K562 (cell line): ENCODE measurements around the gene CD55. TPM values are rescaled to one million over a fixed set of nuclear protein-coding genes. Genes with fewer than 3 reads are reported as not detected.

Source experiments
- CREB3L1 ChIP-seq: fragments of 450-650 bp; IDR thresholded peaks from 2 replicates; pipeline ENCODE4 v1.6.1; 2014; ENCODE audit warnings: low read depth, mild to moderate bottlenecking, moderate library complexity, borderline replicate concordance
- ELK3 ChIP-seq: fragments of 450-650 bp; formaldehyde crosslinking; IDR thresholded peaks from 2 replicates; pipeline ENCODE4 v1.4.0; 2020; ENCODE audit warnings: mild to moderate bottlenecking
- FOXO4 ChIP-seq: fragments of 450-650 bp; formaldehyde crosslinking; IDR thresholded peaks from 2 replicates; pipeline ENCODE4 v1.4.0; 2020; ENCODE audit warnings: mild to moderate bottlenecking, moderate library complexity
- PTBP1 ChIP-seq: fragments of 200-400 bp; formaldehyde crosslinking; IDR thresholded peaks from 2 replicates; pipeline ENCODE4 v1.6.1; 2017; ENCODE audit warnings: low read depth, low read length
- RCOR1 ChIP-seq, 2 experiments: IDR thresholded peaks; 2 replicates each; pipeline ENCODE4 v1.6.1; 2012; ENCODE audit warnings: low read depth in 2 of 2, low read length in 2 of 2, borderline replicate concordance in 1 of 2, improper control_type of control experiment in 1 of 2
- SMAD1 ChIP-seq: fragments of 150-350 bp; IDR thresholded peaks from 2 replicates; pipeline ENCODE4 v1.6.1; 2014; ENCODE audit warnings: low read length, low read depth; ENCODE audit not compliant: partially characterized antibody
- SMAD4 ChIP-seq: fragments of 250-450 bp; sonication (Bioruptor Pico); conservative IDR thresholded peaks from 2 replicates; pipeline ENCODE4 v1.8.0; 2021; ENCODE audit warnings: inconsistent platforms, mild to moderate bottlenecking, moderate library complexity
- SMARCB1 ChIP-seq: IDR thresholded peaks from 2 replicates; pipeline ENCODE4 v1.6.1; 2011; ENCODE audit warnings: improper control_type of control experiment, low read depth; ENCODE audit not compliant: insufficient read length
- SRF ChIP-seq, 2 experiments: fragments of 250-450, 450-650 bp in 1 of 2; sonication (Bioruptor Pico) in 1 of 2; sonication (generic) in 1 of 2; formaldehyde crosslinking; IDR thresholded peaks; 2 replicates each; pipeline versions ENCODE4 v1.5.0 to v1.5.1; 2020 to 2022; ENCODE audit warnings: mild to moderate bottlenecking in 1 of 2, missing genetic modification reagents in 1 of 2
- ZFP30 ChIP-seq: fragments of 250-450 bp; sonication (Bioruptor Pico); IDR thresholded peaks from 2 replicates; pipeline ENCODE4 v1.8.0; 2022; ENCODE audit warnings: moderate library complexity, mild to moderate bottlenecking, inconsistent platforms, borderline replicate concordance
- ZNF134 ChIP-seq: fragments of 250-450 bp; sonication (Bioruptor Pico); conservative IDR thresholded peaks from 2 replicates; pipeline ENCODE4 v1.4.0; 2020
- ZNF408 ChIP-seq: fragments of 250-450 bp; sonication (Bioruptor Pico); IDR thresholded peaks from 2 replicates; pipeline ENCODE4 v1.4.0; 2020; ENCODE audit warnings: low read depth, mild to moderate bottlenecking, moderate library complexity
- ZNF717 ChIP-seq: fragments of 250-450 bp; sonication (Bioruptor Pico); IDR thresholded peaks from 2 replicates; pipeline ENCODE4 v1.5.0; 2021
- ZNF740 ChIP-seq, 3 experiments: fragments of 200-800 bp in 1 of 3; sonication (Bioruptor generic) in 1 of 3; sonication (generic) in 1 of 3; formaldehyde crosslinking in 1 of 3; IDR thresholded peaks; 2 replicates each; pipeline versions ENCODE4 v1.6.1 to v1.8.0; 2016 to 2022; ENCODE audit warnings: mild to moderate bottlenecking in 2 of 3, missing compliant biosample characterization in 2 of 3, missing genetic modification characterization in 2 of 3, missing genetic modification reagents in 1 of 3
- polyA plus RNA-seq, 8 experiments: library from polyadenylated mRNA; depleted of rRNA in 4 of 8; stranded (reverse) in 5 of 8; unstranded in 3 of 8; fragments of >200 nt; fragmentation: Nextera tagmentation in 2 of 8; fragmentation: Illumina TruSeq in 1 of 8; extraction: Ambion mirVana in 2 of 8; extraction: Trizol in 1 of 8; gene quantifications; 2 replicates each; pipeline versions ENCODE4 v1.2.1 to v1.2.3, GENCODE V29; 2011 to 2014; ENCODE audit warnings: inconsistent platforms in 1 of 8, missing spikeins in 1 of 8
- total RNA-seq, 7 experiments: library from RNA; depleted of rRNA in 6 of 7; stranded (reverse); fragments of >200 nt in 6 of 7; fragmentation: Illumina TruSeq in 2 of 7; extraction: Trizol in 2 of 7; gene quantifications; 2 replicates each; pipeline versions ENCODE4 v1.2.1 to v1.2.3, GENCODE V29; 2011 to 2021; ENCODE audit warnings: low replicate concordance in 1 of 7
- TF ChIP-seq, protein P1 (sequence below): fragments of 250-450 bp; sonication (Bioruptor Pico); IDR thresholded peaks from 2 replicates; pipeline ENCODE4 v1.4.0; 2020; ENCODE audit warnings: mild to moderate bottlenecking, moderate library complexity
- TF ChIP-seq, protein P2 (sequence below): sonication (generic); formaldehyde crosslinking; IDR thresholded peaks from 2 replicates; pipeline ENCODE4 v1.8.0; 2022; ENCODE audit warnings: missing genetic modification reagents, mild to moderate bottlenecking, moderate library complexity, borderline replicate concordance

The CD55 gene
- total and polyA plus RNA-seq, 9 of the 15 experiments (the other 6 are each of a cell fraction or from before 2014, with no cell fraction given), result 17.7 to 150 (median 97.0) TPM

DNA sequence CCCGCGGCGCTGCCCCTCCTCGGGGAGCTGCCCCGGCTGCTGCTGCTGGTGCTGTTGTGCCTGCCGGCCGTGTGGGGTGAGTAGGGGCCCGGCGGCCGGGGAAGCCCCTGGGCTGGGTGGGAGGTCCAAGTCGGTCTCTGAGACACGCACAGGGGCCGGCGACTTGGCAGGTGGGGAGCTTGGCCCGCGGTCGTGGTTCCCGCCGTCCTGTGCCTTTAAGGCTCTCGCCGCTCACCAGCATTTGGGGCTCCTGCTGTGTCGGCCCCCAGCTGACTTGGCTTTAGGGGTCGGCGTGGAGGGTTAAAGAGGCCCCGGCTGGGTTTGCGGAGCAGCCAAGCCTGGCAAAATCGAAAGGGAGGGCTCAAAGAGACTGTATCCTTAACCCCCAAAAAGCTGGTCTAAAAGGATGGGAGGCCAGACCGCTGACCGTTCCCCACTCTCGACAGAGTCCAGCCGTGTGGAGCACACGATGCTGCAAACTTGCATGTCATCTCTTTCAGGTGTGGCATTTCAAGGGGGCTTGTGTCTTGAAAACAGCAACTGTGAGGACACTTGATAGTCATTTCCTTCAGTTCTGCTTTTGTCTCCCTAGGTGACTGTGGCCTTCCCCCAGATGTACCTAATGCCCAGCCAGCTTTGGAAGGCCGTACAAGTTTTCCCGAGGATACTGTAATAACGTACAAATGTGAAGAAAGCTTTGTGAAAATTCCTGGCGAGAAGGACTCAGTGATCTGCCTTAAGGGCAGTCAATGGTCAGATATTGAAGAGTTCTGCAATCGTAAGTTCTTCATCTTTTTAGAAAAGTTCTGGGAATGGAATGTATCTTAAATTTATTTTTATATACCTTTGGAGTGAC, 540 bp downstream of the CD55 start (continued):
- TF ChIP-seq, protein P1, sequence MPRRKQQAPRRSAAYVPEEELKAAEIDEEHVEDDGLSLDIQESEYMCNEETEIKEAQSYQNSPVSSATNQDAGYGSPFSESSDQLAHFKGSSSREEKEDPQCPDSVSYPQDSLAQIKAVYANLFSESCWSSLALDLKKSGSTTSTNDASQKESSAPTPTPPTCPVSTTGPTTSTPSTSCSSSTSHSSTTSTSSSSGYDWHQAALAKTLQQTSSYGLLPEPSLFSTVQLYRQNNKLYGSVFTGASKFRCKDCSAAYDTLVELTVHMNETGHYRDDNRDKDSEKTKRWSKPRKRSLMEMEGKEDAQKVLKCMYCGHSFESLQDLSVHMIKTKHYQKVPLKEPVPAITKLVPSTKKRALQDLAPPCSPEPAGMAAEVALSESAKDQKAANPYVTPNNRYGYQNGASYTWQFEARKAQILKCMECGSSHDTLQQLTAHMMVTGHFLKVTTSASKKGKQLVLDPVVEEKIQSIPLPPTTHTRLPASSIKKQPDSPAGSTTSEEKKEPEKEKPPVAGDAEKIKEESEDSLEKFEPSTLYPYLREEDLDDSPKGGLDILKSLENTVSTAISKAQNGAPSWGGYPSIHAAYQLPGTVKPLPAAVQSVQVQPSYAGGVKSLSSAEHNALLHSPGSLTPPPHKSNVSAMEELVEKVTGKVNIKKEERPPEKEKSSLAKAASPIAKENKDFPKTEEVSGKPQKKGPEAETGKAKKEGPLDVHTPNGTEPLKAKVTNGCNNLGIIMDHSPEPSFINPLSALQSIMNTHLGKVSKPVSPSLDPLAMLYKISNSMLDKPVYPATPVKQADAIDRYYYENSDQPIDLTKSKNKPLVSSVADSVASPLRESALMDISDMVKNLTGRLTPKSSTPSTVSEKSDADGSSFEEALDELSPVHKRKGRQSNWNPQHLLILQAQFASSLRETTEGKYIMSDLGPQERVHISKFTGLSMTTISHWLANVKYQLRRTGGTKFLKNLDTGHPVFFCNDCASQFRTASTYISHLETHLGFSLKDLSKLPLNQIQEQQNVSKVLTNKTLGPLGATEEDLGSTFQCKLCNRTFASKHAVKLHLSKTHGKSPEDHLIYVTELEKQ (CRISPR knock-in tag), result no peak
- TF ChIP-seq, protein P2, sequence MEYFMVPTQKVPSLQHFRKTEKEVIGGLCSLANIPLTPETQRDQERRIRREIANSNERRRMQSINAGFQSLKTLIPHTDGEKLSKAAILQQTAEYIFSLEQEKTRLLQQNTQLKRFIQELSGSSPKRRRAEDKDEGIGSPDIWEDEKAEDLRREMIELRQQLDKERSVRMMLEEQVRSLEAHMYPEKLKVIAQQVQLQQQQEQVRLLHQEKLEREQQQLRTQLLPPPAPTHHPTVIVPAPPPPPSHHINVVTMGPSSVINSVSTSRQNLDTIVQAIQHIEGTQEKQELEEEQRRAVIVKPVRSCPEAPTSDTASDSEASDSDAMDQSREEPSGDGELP (CRISPR knock-in tag), result no peak
- TF ChIP-seq FOXO4 (CRISPR knock-in tag), result no peak
- no peak for TF ChIP-seq CREB3L1
- TF ChIP-seq ZNF740 (CRISPR knock-in tag; IDR thresholded peaks at IDR 0.05), result no peak; the same call in 1 of the 2 replicates
- TF ChIP-seq ZNF740 (tag; IDR thresholded peaks at IDR 0.05), result no peak
- no peak for TF ChIP-seq SMAD1
- no peak for TF ChIP-seq SMARCB1
- no peak for TF ChIP-seq ZNF717
- TF ChIP-seq RCOR1 (IDR thresholded peaks at IDR 0.05; ENCODE audit: borderline replicate concordance in 1 of 2, low read depth in 2 of 2, low read length in 2 of 2), result no peak
- TF ChIP-seq ZNF408 (CRISPR knock-in tag), result no peak
- no peak for TF ChIP-seq ELK3 (CRISPR knock-in tag)
- no peak for TF ChIP-seq SRF (CRISPR knock-in tag; IDR thresholded peaks at IDR 0.05)
- no peak for TF ChIP-seq ZNF134 (CRISPR knock-in tag)
- TF ChIP-seq PTBP1, result no peak; the same call in 1 of the 2 replicates
- TF ChIP-seq ZFP30, result no peak
- TF ChIP-seq SMAD4, result no peak; the same call in 1 of the 2 replicates
